Pancreas (tissue), 10 donors: Measurements from ENCODE around the gene CNTN1. TPM values are rescaled to one million over a fixed set of nuclear protein-coding genes. Genes with fewer than 3 reads are reported as not detected.

Source experiments
- ATAC-seq, 4 donors: fragments of 200-7000 bp; cut with Tn5 transposase; one replicate each; pipeline versions ENCODE4 v1.8.0 to v1.9.1; 2020; ENCODE audit warnings: mild to moderate bottlenecking in 4 of 4, moderate library complexity in 4 of 4
- DNase-seq, 6 donors: peaks; one replicate each; pipeline ENCODE4 v3.0.0-alpha.2; 2020
- FAIRE-seq: peaks from 2 replicates; lab custom pipeline; 2012; peaks lifted over from hg19 to GRCh38; lab: Jason Lieb, UNC
- H3K27ac ChIP-seq, 4 donors: fragments of 200-600 bp; sonication (generic); 1 replicate in 3 of 4; 2 replicates in 1 of 4; pipeline versions ENCODE4 v1.5.0 to v1.8.0; 2020
- H3K27me3 ChIP-seq, 4 donors: fragments of 200-600 bp; one replicate each; pipeline ENCODE4 v1.8.0; 2021
- H3K36me3 ChIP-seq, 3 donors: fragments of 200-600 bp; sonication (generic) in 1 of 3; one replicate each; pipeline versions ENCODE4 v1.5.0 to v1.8.0; 2020 to 2021
- H3K4me1 ChIP-seq, 3 donors: fragments of 200-600 bp; one replicate each; pipeline ENCODE4 v1.8.0; 2021
- H3K4me3 ChIP-seq, 4 donors: fragments of 200-600 bp; sonication (generic) in 2 of 4; one replicate each; pipeline versions ENCODE4 v1.5.0 to v1.8.0; 2020 to 2021
- H3K9me3 ChIP-seq, 4 donors: fragments of 200-600 bp; one replicate each; pipeline ENCODE4 v1.8.0; 2021
- WGBS, 2 donors: extraction: QIAGEN DNeasy Blood & Tissue Kit; methylation state at CpG; one replicate each; pipeline ENCODE4 v1.1.7; 2013; 5-methylcytosine and 5-hydroxymethylcytosine counted together
- intact Hi-C, 3 donors: fragments of 100-400 bp; cut with DNase I; formaldehyde crosslinking; loops; one replicate each; pipeline versions ENCODE4 v1.11.1 to v1.14.2; 2022
- polyA plus RNA-seq, 2 donors: library from polyadenylated mRNA; stranded (reverse); fragments of 200-250 nt; gene quantifications; one replicate each; pipeline ENCODE4 v1.2.3, GENCODE V29; 2013
- total RNA-seq, 6 donors: library from RNA; stranded (reverse); fragmentation: NEBNext Ultra II Directional in 4 of 6; extraction: Animal tissue kit (Norgen Biotek cat#: 25700) in 4 of 6; gene quantifications; one replicate each; pipeline versions ENCODE4 v1.2.1 to v1.2.4, GENCODE V29; 2021 to 2023
- TF ChIP-seq, protein P1 (sequence below), 4 donors: fragments of 200-600 bp; sonication (generic) in 3 of 4; IDR thresholded peaks; one replicate each; pipeline versions ENCODE4 v1.5.0 to v1.8.0; 2021; ENCODE audit warnings: antibody characterized with exemption in 4 of 4
- donor health status: healthy with polysubstance abuse.
- donor health status: DM: no; HTN: no; CAD: no; lungs with moderate emphysema.
- donor health status: DM: no; HTN: no; CAD: no.
- donor health status: control.
- donor health status: control.
- donor health status: Bipolar disorder and iron deficiency.
- donor health status: DM: yes; HTN: yes; CAD: no.
- donor health status: DM: no; HTN: no; CAD: no.
- donor health status: DM: no; HTN: no; CAD: no.
- donor health status: DM: yes; HTN: yes; CAD: no.

Gene CNTN1
- total and polyA plus RNA-seq, 8 donors, result 1.4 to 13.9 (median 4.6) TPM

DNA sequence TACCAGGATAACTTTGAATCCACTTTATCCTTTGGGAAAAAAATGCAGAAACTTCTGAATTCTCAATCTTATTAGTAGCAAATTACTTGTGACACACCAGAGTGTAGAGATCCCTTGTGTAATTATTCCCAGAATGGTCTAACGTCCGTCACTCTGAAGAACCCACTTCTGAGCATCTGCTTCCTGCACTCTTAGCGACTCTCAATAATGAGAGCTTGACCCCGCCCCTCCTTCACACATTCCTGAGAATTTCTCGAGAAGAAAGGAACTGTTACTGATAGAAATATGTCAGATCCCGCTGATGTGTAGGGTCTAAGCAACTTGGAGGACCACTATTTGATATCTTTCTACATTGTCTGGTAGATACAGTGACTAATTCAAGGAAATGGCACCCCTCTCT is 277.6 kb downstream of the CNTN1 start:
- ATAC-seq (no peak), DNase-seq (no peak), FAIRE-seq (no peak)
- Histone ChIP-seq H3K4me3 (no peak overlapping the region), H3K27ac (no peak overlapping the region), H3K4me1 (no peaks in the 10 kb centered on the region), H3K9me3 (no peaks in the 10 kb centered on the region), H3K36me3 (no peaks in the 10 kb centered on the region), H3K27me3 (no peaks in the 10 kb centered on the region)
- intact Hi-C loops, result no loop called here
- TF ChIP-seq, protein P1, sequence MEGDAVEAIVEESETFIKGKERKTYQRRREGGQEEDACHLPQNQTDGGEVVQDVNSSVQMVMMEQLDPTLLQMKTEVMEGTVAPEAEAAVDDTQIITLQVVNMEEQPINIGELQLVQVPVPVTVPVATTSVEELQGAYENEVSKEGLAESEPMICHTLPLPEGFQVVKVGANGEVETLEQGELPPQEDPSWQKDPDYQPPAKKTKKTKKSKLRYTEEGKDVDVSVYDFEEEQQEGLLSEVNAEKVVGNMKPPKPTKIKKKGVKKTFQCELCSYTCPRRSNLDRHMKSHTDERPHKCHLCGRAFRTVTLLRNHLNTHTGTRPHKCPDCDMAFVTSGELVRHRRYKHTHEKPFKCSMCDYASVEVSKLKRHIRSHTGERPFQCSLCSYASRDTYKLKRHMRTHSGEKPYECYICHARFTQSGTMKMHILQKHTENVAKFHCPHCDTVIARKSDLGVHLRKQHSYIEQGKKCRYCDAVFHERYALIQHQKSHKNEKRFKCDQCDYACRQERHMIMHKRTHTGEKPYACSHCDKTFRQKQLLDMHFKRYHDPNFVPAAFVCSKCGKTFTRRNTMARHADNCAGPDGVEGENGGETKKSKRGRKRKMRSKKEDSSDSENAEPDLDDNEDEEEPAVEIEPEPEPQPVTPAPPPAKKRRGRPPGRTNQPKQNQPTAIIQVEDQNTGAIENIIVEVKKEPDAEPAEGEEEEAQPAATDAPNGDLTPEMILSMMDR (IDR thresholded peaks at IDR 0.05), result no peak
- WGBS, 2 donors, result 63 to 67% methylated on average over 6 of the region's 6 CpGs

DNA sequence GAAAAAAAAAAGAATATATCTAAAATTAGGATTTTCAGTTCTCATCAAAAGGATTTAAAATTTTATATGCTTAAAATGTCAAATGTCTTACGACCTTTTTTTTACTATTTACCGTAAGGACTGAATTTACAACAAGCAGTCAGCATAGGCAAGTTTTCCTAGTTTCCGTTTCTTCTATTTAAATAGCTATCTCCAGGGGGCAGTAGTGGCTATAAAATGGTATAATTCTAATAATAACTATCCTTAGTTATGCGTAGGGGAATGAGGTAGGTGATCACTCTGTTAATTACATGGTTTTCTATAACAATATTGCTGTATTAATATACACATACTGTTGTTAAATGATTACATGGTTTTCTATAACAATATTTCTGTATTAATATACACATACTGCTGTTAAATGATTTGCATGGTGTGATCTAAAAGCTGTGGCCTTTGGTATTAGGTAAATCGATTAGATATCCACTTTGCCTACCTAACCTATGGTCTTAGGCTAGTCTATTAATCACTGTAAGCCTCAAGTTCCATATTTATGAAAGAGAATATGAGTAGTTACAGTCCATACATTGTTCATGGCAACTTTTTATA is 278.2 kb downstream of the CNTN1 start:
- FAIRE-seq, result no peak
- DNase-seq, result no peak
- WGBS, 2 donors, result 60 to 67% methylated on average over 5 of the region's 5 CpGs
- no peak for ATAC-seq
- TF ChIP-seq, protein P1 (IDR thresholded peaks at IDR 0.05), result no peak
- Histone ChIP-seq H3K9me3 (no peaks in the 10 kb centered on the region), H3K36me3 (no peaks in the 10 kb centered on the region), H3K27me3 (no peaks in the 10 kb centered on the region), H3K27ac (no peak overlapping the region), H3K4me3 (no peak overlapping the region), H3K4me1 (no peaks in the 10 kb centered on the region)
- intact Hi-C loops, result no loop called here

DNA sequence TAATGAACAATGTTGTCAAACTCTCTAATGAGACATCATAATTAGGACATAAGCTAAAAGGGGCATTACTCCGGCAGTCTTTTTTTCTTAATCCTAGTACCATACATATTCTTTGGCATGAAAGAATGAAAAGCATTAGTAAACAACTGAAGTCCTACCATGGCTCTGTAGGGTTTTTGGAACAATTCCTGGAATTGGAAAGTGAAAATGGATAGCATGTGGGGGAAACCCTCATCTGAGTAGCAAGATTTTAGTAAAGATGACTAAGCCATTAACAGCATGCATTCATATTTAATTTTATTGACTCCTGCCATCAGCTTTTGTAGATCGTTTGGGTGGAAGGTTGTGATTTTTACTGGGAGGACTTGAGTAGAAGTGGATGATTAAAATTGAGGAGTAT is 279.7 kb downstream of the CNTN1 start:
- intact Hi-C loops, result no loop called here
- TF ChIP-seq, protein P1 (IDR thresholded peaks at IDR 0.05), result no peak
- Histone ChIP-seq H3K27me3 (no peaks in the 10 kb centered on the region), H3K4me1 (no peaks in the 10 kb centered on the region), H3K36me3 (no peaks in the 10 kb centered on the region), H3K9me3 (no peaks in the 10 kb centered on the region), H3K4me3 (no peak overlapping the region), H3K27ac (no peak overlapping the region)
- DNase-seq (no peak), FAIRE-seq (no peak), ATAC-seq (no peak)
- WGBS, 2 donors, result 46% methylated on average over 2 of the region's 2 CpGs

DNA sequence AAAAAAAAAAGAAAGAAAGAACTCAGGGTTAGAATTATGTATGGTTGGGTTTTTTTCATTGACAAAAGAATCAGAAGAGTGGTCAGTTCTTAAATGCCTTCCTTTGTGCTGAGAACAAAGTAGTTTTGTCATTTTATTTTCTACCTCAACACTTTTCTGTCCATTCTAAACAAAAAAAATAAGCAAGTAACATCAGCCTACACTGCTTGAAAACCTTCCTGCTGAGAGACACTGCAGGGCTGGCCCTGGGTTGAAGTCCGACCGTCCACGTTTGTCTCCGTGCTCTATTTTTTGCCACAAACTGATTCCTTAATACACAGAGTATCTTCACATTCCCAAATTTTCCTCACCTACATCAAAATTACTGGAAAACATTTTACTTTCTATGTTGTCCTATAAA is 284.3 kb downstream of the CNTN1 start:
- intact Hi-C loops, result no loop called here
- Histone ChIP-seq H3K9me3 (no peaks in the 10 kb centered on the region), H3K36me3 (no peaks in the 10 kb centered on the region), H3K4me3 (no peak overlapping the region), H3K4me1 (no peaks in the 10 kb centered on the region), H3K27ac (no peak overlapping the region), H3K27me3 (no peaks in the 10 kb centered on the region)
- TF ChIP-seq, protein P1 (IDR thresholded peaks at IDR 0.05), result no peak
- no peak for FAIRE-seq
- WGBS, 2 donors, result 66 to 80% methylated on average over 4 of the region's 4 CpGs
- no peak for DNase-seq
- ATAC-seq, result no peak

DNA sequence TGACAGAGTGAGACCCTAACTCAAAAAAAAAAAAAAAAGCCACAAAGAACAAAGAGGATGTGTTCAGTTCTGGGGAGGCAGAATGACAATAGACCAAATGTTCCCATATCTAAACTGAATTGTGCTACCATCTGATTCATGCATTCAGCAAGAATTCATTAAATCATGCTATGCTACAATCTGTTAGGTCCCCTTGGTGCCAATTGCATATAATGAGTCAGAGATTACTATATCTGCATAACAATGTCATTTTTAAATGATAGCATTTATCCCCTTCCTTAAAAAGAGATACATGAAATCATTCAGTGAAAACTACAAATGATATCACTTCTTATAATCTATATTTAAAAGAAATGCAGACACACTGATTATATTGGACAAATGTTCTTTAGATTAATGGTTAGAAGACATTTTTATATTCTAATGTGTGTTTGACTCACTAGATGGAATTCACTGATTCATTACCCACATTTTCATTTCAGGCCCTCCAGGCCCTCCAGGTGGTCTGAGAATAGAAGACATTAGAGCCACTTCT is 288.3 kb downstream of the CNTN1 start:
- Histone ChIP-seq H3K27me3 (no peaks in the 10 kb centered on the region), H3K4me1 (no peaks in the 10 kb centered on the region), H3K9me3 (no peaks in the 10 kb centered on the region), H3K27ac (no peak overlapping the region), H3K4me3 (no peak overlapping the region), H3K36me3 (no peaks in the 10 kb centered on the region)
- FAIRE-seq, result no peak
- no peak for ATAC-seq
- TF ChIP-seq, protein P1 (IDR thresholded peaks at IDR 0.05), result no peak
- DNase-seq, result no peak
- intact Hi-C loops, result no loop called here
